GM21529 (cell line): Measurements from ENCODE around the gene NKD1.
"Not testable (repeated sequence)": the region's sequence is repeated elsewhere in the genome, so short reads cannot be mapped to it uniquely, and the experiment has no call there.

Experiments
- ATAC-seq: cut with Tn5 transposase; IDR thresholded peaks from one replicate; pipeline ENCODE4 v1.9.1; 2021; ENCODE audit not compliant: unreplicated experiment

The NKD1 gene

DNA sequence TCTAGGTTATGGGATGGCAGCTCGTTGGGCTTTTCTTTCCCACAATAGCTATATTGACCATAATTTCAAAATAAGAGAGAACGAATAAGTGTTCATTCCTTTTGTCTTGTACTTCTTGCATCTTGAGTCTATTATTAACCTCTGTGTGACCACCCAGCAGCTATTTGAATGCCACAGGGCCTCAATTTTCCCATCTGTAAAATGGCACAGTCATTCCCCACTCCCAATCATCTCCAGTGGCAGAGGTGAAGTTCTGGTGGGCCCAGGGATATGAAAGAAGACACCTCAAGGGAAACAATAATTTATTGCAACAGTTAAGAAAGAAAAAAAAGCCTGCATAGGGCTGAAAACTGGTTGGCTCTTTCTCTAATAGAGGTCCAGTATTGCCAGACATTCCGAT is 28.6 kb upstream of the NKD1 start:
- ATAC-seq: no peak

DNA sequence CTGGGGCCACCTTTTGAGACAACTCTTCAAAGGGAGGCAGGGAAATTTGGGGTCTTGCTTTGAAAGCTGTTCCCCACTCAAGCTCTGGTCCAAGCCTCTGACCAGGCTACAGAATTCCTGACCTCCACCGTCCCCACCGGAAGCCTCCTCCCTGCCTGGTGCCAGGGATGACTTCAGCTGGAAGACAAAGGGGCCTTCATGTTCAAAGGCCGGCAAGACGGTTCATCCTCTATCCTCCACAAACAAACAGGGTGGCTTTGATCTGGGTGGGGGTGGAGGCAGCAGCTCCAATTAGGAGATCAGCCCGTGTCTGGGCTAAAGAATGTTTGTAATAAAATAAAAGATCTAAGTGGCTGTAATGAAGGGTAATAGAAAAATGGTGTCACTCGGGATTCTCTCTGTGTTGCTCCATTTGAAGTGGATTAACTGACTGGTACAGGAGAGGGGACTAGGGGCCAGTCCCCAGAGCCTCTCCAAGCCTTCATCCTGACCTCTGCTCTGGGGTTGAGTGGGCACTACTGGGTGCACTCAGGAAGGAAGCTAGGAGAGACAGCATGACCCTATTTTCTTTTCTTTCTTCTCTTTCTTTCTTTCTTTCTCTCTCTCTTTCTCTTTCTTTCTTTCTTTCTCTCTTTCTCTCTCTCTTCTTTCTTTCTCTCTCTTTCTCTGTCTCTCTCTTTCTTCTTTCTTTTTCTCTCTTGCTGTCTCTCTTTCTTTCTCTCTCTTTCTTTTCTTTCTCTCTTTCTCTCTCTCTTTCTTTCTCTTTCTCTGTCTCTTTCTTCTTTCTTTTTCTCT is 27.5 kb upstream of the NKD1 start:
- no peak for ATAC-seq

DNA sequence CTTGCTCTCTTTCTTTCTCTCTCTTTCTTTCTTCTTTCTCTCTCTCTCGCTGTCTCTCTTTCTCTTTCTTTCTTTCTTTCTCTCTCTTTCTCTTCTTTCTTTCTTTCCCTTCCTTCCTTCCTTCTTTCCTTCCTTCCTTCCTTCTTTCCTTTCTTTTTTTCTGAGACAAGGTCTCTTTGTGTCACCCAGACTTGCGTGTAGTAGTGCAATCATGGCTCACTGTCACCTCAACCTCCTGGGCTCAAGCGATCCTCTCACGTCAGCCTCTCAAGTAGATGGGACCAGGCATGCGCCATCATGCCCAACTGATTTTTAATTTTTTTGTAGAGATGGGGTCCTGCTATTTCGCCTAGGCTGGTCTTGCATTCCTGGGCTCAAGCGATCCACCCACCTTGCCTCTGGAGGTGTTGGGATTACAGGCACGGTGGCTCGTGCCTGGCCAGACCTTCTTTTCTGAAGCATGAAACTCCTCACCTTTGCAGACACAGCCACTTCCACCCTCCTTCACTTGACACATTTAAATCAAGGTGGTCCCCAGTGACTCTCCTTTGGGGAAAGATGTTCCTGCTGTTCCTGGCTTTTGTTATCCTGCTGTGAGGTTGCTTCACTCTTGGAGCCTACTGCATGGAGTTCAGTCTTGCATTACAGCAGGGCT is 26.8 kb upstream of the NKD1 start:
- no peak for ATAC-seq

DNA sequence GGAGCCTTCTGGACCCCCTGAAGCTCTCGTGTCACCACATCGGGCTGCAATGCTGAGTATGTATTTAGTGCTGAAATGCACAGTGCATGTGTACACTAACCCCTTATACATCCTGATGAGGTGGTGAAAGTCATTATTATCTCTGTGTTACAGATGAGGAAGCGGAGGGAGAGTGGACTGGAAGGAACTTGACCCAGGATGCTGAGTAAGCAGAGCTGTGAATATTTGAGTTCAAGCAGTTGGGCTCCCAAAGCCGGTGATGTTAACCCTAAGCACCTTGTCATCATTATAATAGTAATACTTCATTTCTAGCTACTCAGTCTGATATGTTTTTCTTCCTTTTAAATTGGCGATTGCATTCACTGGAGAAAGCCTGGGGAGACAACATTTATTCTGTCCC is 25.9 kb upstream of the NKD1 start:
- ATAC-seq: no peak

DNA sequence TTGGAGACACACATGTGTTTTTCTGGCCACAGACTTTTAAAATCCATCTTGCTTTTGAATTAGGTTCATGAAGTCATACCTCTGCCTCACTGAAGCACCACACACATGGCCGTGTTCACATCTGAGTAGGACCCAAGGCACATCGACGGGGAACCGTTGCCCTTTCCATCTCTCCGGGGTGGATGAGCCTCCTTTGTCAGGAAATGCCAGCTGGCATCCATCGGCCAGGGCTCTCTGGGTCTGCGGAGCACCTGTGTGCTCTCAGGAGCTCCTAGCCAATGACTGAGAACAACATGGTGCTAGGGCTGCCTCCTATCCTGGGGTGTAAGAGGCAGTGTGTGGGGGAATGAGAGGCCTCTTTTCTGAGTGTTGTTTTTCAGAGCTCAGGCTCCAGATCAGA is 24.5 kb upstream of the NKD1 start:
- ATAC-seq: no peak

DNA sequence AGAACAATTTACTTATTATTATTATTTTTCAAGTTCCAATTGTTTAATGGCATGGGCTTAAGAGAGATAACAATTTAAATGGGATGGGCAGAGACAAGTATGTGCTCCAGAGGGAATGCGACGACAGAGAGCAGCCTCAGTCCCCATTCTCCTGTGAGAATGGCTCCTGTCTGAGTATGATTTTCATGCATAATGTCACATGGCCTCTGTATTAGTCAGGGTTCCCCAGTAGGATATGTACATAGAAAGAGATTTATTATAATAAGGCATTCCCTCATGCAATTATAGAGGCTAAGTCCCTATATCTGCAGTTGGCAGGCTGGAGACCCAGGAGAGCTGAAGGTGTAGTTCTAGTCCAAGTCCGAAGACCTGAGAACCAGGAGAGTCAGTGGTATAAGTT is 22.9 kb upstream of the NKD1 start:
- no peak for ATAC-seq

DNA sequence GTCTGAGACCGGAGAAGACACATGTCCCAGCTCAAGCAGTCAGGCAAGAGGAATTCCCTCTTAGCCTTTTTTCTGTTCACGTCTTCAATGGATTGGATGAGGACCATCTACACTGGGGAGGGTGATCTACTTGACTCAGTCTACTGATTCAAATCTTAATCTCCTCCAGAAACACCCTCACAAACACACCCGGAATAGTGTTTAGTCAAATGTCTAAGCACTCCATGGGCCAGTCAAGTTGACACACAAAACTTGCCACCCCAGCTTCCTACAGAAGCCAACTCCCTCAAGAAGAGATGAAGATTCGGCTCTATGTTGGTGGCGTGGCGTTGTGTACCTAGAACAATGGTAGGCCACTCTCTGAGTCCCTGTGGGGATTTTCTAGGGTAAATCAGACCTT is 22.5 kb upstream of the NKD1 start:
- ATAC-seq: no peak

DNA sequence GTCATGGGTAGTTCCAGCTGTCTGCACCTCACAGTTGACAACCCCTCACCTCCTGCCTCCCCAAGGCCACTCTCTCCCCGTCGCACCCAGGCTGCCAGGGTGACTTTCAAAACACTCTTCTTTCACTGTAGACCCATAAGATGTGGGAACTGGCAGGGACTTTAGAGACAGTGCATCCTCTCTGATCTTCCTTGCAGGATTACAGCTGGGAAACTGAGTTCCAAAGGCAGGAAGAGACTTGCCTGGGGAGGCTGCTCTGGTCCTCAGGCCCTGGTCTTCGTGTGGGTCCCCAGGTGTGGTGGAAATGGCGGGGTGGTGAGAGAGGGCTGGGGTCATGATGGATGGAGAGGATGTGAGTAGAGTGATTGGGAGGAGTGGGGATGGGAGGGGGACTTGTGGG is 21.9 kb upstream of the NKD1 start:
- ATAC-seq: no peak

DNA sequence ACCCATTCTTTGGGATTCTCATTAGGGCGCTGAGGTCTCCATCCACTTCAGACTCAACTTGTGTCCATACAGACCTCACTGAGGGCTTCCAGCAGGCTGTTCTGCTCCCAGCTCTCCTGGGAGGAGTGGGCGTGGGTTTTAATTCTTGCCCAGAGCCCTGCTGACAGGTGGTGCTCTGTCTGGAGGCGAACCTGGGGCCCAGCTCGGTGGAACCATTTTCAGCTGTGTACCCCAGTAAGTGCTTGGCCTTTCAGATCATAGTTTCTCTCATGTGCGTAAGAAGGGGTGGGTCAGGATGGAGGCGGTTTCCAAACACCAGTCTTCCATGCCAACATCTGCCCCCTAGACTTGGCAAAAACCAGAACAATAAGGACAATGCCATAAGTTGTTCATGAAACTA is 21.4 kb upstream of the NKD1 start:
- no peak for ATAC-seq

DNA sequence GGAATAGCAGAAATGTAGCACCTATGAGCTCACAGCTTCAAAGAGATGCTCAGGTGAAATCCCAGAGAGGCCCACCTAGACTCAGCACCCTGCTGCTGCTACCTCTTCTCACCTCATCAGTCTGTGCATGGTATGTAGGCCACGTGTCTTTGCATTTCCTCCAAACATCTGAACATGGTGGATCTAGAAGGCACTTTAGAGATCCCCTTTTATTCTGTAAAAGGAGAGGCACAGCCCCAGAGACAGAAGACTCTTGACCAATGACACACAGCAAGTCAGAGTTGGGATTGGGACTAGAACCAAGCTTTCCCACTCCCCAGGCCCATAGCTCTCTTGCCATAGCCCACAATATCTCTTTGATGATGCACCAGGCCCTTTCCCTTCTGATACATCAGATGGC is 19.4 kb upstream of the NKD1 start:
- ATAC-seq: no peak

DNA sequence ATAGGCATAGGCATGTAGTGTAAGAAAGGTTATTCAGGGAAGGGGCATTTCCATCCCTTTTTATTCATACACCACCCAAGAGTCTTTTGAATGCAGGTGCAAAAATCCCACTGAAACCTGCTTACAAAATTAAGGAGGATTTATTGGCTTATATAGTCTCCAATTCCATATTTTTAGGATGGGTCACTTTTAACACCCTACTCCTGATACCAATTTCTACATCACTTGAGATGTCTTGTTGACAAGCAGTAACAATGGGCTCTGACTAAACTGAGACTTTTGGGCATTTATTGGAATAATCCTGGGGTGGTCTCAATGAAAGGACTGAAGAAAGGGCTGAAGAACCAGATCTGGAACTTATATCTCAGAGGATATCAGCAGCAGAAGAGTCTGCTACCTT is 18.9 kb upstream of the NKD1 start:
- no peak for ATAC-seq

DNA sequence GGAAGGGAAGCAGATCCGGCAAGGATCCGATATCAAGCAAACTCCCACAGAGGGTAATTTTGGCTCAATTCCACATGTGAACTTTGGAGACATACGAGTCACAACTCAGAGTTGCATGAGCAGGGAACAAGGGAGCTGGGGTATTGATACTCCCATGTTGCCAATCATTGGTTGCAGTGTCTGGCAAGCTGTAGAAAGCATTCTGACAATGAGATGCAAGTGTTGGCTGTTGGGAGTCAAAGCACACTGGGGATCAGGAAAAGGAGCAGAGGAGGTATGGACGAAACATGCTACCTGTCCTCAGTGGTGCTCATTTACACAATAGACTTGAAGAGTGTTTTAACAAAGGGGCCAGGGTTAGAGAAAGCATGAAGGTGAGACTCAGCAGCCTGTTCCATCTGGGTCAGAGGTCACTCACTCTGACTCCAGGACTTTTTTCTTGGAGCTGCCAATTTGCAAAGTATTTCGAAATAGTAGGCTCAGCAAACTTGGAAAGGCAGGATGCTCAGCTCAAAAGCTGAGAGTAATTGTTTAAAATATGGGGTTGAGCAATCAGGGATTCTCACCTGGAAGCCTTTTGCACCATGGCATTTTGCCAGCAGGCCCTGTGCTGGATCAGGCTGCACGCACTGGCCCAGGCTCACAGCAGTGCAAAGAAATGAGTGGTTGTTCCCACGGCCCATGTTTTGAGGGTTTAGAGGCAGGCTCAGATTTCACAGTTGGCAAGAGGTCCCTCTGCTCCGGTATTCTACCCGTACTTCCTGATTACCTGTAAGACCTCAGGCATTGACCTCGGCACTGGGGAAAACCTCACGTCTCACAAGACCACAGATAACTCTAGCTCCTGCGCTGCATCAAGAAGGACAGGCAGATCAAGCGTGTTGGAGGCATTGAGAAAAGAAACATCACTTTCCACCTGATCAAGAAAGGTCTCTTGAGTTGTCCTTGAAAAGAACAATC is 17.6 kb upstream of the NKD1 start:
- ATAC-seq: no peak

DNA sequence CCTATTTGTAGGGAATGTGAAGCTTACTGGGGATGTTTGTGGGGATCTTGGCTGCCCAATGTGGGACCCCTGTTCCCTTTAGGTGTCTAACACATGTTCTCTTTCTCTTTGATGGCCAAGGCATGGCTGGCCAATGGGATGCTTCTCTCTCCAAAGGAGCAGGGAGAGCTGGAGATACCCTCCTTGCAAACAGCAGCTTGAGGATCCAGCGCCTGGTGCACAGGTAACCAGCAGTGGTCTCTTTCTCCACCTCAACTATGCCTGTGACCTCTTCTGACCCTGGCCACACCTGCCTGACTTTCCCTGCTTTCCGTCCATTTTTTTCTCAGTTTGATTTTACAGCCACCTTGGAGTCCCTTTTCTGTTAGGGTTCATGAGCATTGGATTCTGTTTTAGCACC is 16.8 kb upstream of the NKD1 start:
- ATAC-seq: no peak

DNA sequence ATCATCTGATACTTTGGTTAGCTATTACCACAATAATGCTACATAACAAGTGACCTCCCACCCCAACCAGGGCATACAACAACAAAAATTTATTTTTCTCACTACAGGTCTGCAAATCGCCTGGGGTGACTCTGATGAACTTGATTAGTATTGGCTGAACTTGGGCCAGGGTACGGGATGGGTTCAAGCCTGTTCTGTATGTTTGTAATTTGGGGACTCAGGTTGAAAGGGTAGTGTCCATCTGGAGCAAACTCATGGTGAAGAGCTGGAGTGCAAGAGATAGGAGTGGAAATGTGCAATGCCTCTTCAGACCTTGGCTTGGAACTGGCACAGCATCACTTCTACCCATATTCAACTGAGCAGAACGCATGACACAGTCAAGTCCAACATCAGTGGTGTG is 16.3 kb upstream of the NKD1 start:
- ATAC-seq: no peak

DNA sequence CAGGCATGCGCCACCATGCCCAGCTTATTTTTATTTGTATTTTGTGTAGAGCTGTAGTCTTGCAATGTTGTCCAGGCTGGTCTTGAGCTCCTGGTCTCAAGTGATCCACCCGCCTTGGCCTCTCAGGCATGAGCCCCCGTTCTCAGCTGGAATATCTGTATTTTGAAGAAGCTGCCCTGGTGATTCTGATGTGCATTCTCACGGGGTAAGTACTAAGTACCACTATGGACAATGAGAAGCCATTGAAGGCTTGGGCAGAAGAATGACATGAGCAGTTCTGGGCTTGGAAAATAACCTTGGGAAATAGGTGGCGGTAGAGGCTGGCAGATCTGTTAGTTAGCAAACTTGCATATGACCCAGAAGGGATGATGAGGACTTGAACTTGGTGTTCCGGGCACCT is 15.6 kb upstream of the NKD1 start:
- ATAC-seq: no peak

DNA sequence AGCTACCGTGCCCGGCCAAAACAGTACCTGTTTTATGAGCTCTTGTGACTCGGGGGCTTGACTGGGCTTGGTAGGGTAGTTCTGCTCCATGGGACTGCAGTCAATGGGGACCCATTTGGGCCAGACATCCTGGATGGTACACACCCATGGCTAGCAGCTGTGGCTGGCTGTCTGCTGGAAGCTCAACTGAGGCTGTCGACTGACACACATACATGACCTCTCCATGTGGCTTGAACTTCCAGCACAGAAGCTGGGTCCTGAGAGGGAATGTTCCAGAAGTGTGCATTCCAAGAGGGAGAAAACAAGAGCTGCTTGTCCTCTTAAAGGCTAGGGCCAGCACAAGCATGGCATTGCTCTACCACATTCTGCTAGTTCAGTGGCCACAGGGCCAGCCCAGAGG is 14.9 kb upstream of the NKD1 start:
- ATAC-seq: no peak

DNA sequence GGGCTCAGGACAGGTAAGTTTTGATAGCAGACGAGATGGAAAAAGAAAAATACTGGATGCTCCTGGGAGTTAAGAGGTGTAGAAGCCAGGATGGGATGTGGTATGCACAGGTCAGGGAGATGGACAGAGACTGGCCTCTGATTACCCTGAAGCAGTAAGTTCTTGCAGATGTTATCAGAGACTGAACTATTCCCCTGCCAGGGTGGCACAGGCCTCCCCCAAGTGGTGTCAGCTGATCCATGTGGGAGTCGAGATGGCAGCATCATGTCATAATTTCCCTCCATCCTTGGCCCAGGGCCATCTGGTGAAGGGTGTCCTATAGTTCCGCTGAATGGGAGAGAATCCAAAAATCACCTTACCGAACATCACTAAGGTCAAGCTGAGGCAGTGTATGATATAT is 14.1 kb upstream of the NKD1 start:
- no peak for ATAC-seq

DNA sequence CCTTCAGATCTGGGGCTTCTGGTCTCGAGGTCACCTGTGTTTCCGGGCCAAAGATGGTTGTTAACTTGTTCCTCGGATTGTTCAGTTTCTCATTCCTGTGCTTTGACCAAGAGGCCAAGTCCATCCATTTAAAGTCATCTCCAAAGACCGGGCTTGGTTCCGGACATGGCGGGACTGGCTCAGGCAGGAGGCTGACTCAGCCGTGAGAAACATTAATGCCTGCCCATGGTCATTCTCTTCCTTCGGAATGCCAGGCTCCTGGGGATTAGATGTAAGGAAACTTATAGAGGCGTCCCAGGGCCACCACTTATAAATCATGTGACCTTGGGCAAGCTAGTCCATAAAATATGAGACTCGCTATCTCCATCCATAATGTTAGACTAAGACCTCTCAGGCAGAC is 13.6 kb upstream of the NKD1 start:
- no peak for ATAC-seq

DNA sequence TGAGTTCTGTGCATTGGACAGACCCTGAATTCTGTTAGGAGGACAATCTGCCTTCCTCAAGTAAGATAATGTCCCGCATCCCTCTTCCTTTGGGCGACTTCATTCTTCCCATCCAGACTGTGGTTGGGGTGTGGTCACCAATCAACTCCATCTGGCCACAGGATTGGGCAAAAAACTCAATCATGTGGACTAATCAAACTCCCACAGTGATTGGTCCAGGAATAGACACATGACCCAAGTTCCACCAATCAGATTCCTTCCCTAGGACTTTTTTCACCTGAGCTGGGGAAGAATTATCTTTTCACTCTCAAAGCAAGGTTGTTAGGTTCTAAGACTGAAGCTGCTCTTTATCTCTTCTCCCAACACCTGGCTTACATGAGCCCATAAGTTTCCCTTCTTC is 13.2 kb upstream of the NKD1 start:
- no peak for ATAC-seq

DNA sequence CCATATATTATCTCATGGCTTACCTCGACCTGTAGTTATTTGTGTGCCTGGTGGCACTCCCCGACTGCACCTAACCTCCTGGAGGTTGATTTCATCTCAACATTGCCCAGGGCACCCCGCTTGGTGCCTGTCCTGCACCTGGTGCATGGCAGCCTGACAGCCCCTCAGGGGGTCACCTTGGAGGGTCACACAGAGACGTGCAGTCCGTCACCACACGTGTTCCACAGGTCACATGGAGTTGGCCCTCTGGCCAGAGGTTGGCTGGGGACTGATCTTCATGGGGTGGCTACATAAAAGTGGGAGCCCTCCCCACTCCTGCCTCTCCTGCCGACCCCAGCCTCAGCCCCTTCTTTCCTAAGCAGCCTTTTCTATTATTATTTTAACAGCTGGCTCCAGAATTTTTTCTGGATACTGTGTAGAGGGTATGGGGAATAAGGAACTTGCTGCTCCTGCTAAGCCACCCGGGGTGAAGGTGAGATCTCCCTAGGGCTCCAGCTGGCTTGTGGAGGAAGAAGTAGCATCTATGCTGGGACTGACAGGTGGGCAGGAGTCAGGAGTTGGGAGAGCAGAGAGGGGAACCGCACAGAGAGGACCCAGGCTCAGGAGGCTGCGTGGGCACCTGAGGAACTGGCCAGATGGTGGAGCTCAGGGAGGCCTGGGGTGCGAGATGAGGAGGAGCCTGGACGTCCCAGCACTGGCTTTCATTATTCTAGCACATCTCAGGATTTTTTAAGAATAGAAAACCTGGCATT is 12.5 kb upstream of the NKD1 start:
- ATAC-seq: no peak

DNA sequence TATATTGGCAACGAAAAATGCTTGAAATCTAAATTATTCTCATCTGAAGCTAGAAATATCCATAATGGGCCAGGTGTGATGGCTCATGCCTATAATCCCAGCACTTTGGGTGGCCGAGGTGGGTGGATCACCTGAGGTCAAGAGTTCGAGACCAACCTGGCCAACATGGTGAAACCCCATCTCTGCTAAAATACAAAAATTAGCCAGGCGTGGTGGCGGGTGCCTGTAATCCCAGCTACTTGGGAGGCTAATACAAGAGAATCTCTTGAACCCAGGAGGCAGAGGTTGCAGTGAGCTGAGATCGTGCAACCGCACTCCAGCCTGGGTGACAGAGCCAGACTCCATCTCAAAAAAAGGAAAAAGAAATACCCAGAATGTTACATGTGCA is 11.9 kb upstream of the NKD1 start:
- ATAC-seq: not testable (repeated sequence)
